Type B pancreatic cell (in vitro differentiated cells): ENCODE measurements around the gene PBXIP1. TPM values are rescaled to one million over a fixed set of nuclear protein-coding genes. Genes with fewer than 3 reads are reported as not detected.

Experiments used
- DNase-seq: peaks from one replicate; pipeline ENCODE4 v3.0.0; 2021; ENCODE audit warnings: mixed read lengths; ENCODE audit not compliant: unreplicated experiment; ENCODE audit errors: extremely low spot score
- H3K27ac Mint-ChIP-seq: 2 replicates; pipeline ENCODE4 v1.8.0; 2021; ENCODE audit warnings: mild to moderate bottlenecking, mixed read lengths
- H3K27me3 Mint-ChIP-seq: 2 replicates; pipeline ENCODE4 v1.8.0; 2021; ENCODE audit warnings: mixed read lengths
- H3K36me3 Mint-ChIP-seq: 2 replicates; pipeline ENCODE4 v1.8.0; 2021; ENCODE audit warnings: mixed read lengths
- H3K4me1 Mint-ChIP-seq: one replicate; pipeline ENCODE4 v1.8.0; 2021; ENCODE audit warnings: mixed read lengths; ENCODE audit not compliant: unreplicated experiment
- H3K4me3 Mint-ChIP-seq: 2 replicates; pipeline ENCODE4 v1.8.0; 2021; ENCODE audit warnings: mild to moderate bottlenecking, mixed read lengths
- H3K9me3 Mint-ChIP-seq: 2 replicates; pipeline ENCODE4 v1.8.0; 2021; ENCODE audit warnings: mixed read lengths
- CTCF ChIP-seq: fragments of 200-600 bp; sonication (generic); conservative IDR thresholded peaks from 2 replicates; pipeline ENCODE4 v1.5.0; 2021; ENCODE audit warnings: antibody characterized with exemption, mild to moderate bottlenecking
- total RNA-seq: library from RNA; stranded (reverse); gene quantifications from 2 replicates; pipeline ENCODE4 v1.2.1, GENCODE V29; 2021; ENCODE audit warnings: low replicate concordance

The PBXIP1 gene
- total RNA-seq, 1 donor from 2014 or later: 57.3 TPM

GRCh38 chr1:154926201-154926600, 29.7 kb downstream of the PBXIP1 start:
- no peaks in the 10 kb centered on the region for H3K4me1 Mint-ChIP-seq
- H3K27ac Mint-ChIP-seq: no peak overlapping the region
- no peaks in the 10 kb centered on the region for H3K27me3 Mint-ChIP-seq
- no peak overlapping the region for H3K4me3 Mint-ChIP-seq
- H3K36me3 Mint-ChIP-seq: peaks cover 12% of the 10 kb centered on the region
- TF ChIP-seq CTCF: no peak
- H3K9me3 Mint-ChIP-seq: no peaks in the 10 kb centered on the region
- DNase-seq: no peak

GRCh38 chr1:154925335-154926170, 30.3 kb downstream of the PBXIP1 start:
- Mint-ChIP-seq H3K27me3 (no peaks in the 10 kb centered on the region), H3K4me3 (no peak overlapping the region), H3K4me1 (no peaks in the 10 kb centered on the region), H3K27ac (no peak overlapping the region), H3K36me3 (peaks cover 12% of the 10 kb centered on the region), H3K9me3 (no peaks in the 10 kb centered on the region)
- DNase-seq: no peak
- no peak for TF ChIP-seq CTCF

- DNase-seq: no peak
- H3K27me3 Mint-ChIP-seq: no peaks in the 10 kb centered on the region
- H3K4me1 Mint-ChIP-seq: no peaks in the 10 kb centered on the region
- no peak for TF ChIP-seq CTCF
- H3K27ac Mint-ChIP-seq: no peak overlapping the region
- no peak overlapping the region for H3K4me3 Mint-ChIP-seq
- peaks cover 12% of the 10 kb centered on the region for H3K36me3 Mint-ChIP-seq
- H3K9me3 Mint-ChIP-seq: no peaks in the 10 kb centered on the region
Measured at GRCh38 chr1:154923695-154924094, 32.2 kb downstream of the PBXIP1 start.

GRCh38 chr1:154913273-154913672, 42.6 kb downstream of the PBXIP1 start:
- H3K36me3 Mint-ChIP-seq: peaks cover 7% of the 10 kb centered on the region
- H3K27me3 Mint-ChIP-seq: no peaks in the 10 kb centered on the region
- H3K27ac Mint-ChIP-seq: no peak overlapping the region
- TF ChIP-seq CTCF: no peak
- peaks cover 6% of the 10 kb centered on the region for H3K9me3 Mint-ChIP-seq
- H3K4me3 Mint-ChIP-seq: no peak overlapping the region
- no peak for DNase-seq
- H3K4me1 Mint-ChIP-seq: no peaks in the 10 kb centered on the region

- TF ChIP-seq CTCF: no peak
- no peak for DNase-seq
- Mint-ChIP-seq H3K36me3 (peaks cover 7% of the 10 kb centered on the region), H3K27me3 (no peaks in the 10 kb centered on the region), H3K4me1 (no peaks in the 10 kb centered on the region), H3K9me3 (peaks cover 10% of the 10 kb centered on the region), H3K27ac (no peak overlapping the region), H3K4me3 (no peak overlapping the region)
Measured at GRCh38 chr1:154912755-154913154, 43.1 kb downstream of the PBXIP1 start.
